Ovary (tissue), 9 donors: Measurements from ENCODE around the gene TEDDM1. TPM values are rescaled to one million over a fixed set of nuclear protein-coding genes. Genes with fewer than 3 reads are reported as not detected.

Source experiments
- DNase-seq, 5 donors: peaks; one replicate each; pipeline ENCODE4 v3.0.0-alpha.2; 2019 to 2020
- H3K27ac ChIP-seq, 2 donors: fragments of 200-600 bp; one replicate each; pipeline versions ENCODE4 v1.5.1 to v1.8.0; 2019 to 2022
- H3K27me3 ChIP-seq: fragments of 200-600 bp; one replicate; pipeline ENCODE4 v1.8.0; 2022
- H3K36me3 ChIP-seq: fragments of 200-600 bp; sonication (generic); one replicate; pipeline ENCODE4 v1.5.1; 2019
- H3K4me1 ChIP-seq: one replicate; pipeline ENCODE4 v1.8.1; 2013; ENCODE audit warnings: mild to moderate bottlenecking, moderate library complexity; ENCODE audit not compliant: insufficient read depth
- H3K4me3 ChIP-seq: fragments of 200-600 bp; sonication (generic); one replicate; pipeline ENCODE4 v1.5.1; 2017
- H3K9me3 ChIP-seq, 2 donors: fragments of 200-600 bp in 1 of 2; sonication (generic) in 1 of 2; one replicate each; pipeline versions ENCODE4 v1.5.1 to v1.8.1; 2013 to 2019; ENCODE audit warnings: mild to moderate bottlenecking in 1 of 2, moderate library complexity in 1 of 2
- CTCF ChIP-seq, 3 donors: fragments of 450-650 bp in 2 of 3; fragments of 200-600 bp in 1 of 3; IDR thresholded peaks; one replicate each; pipeline versions ENCODE4 v1.5.1 to v1.8.0; 2016 to 2022; ENCODE audit warnings: antibody characterized with exemption in 3 of 3, mild to moderate bottlenecking in 1 of 3
- EP300 ChIP-seq: sonication (generic); formaldehyde crosslinking; IDR thresholded peaks from one replicate; pipeline ENCODE4 v1.6.1; 2017; ENCODE audit warnings: antibody characterized with exemption
- POLR2A ChIP-seq: fragments of 450-650 bp; IDR thresholded peaks from one replicate; pipeline ENCODE4 v1.6.1; 2017; ENCODE audit warnings: antibody characterized with exemption, mild to moderate bottlenecking, moderate library complexity
- WGBS, 3 donors: extraction: QIAGEN DNeasy Blood & Tissue Kit in 1 of 3; methylation state at CpG; one replicate each; pipeline versions ENCODE4 v1.1.5 to v1.1.7; 2013 to 2017; 5-methylcytosine and 5-hydroxymethylcytosine counted together
- intact Hi-C, 4 donors: fragments of 100-400 bp; cut with DNase I; formaldehyde crosslinking; loops; one replicate each; pipeline versions ENCODE4 v1.11.0 to v1.15.1; 2022 to 2023
- polyA plus RNA-seq, 2 donors: library from polyadenylated mRNA; stranded (reverse); fragments of 200-250 nt in 1 of 2; fragments of 350-450 nt in 1 of 2; fragmentation: Illumina TruSeq in 1 of 2; extraction: RNeasy Lipid Tissue Mini Kit (QIAGEN cat#74804) in 1 of 2; gene quantifications; one replicate each; pipeline ENCODE4 v1.2.3, GENCODE V29; 2013 to 2014
- total RNA-seq, 7 donors: library from RNA; depleted of rRNA in 2 of 7; stranded (reverse); fragments of >200 nt in 2 of 7; fragmentation: NEBNext Ultra II Directional in 3 of 7; extraction: Animal tissue kit (Norgen Biotek cat#: 25700) in 3 of 7; gene quantifications; one replicate each; pipeline versions ENCODE4 v1.1.0 to v1.2.4, GENCODE V29; 2016 to 2023
- donor health status: DM: no; HTN: no; CAD: no; lungs with moderate emphysema.
- donor health status: DM: no; HTN: no; CAD: no.
- donor health status: Bipolar disorder and iron deficiency.
- donor health status: DM: yes; HTN: yes; CAD: no.
- donor health status: DM: no; HTN: no; CAD: no.
- donor health status: DM: yes; HTN: yes; CAD: no.

The TEDDM1 gene
- total and polyA plus RNA-seq, 9 donors = 0.58 TPM; not detected in 8

- Histone ChIP-seq H3K27ac (no peak overlapping the region), H3K9me3 (no peaks in the 10 kb centered on the region), H3K4me1 (no peaks in the 10 kb centered on the region), H3K36me3 (no peaks in the 10 kb centered on the region), H3K27me3 (no peaks in the 10 kb centered on the region), H3K4me3 (no peak overlapping the region)
- WGBS, 3 donors = 58 to 65% (median 59%) methylated on average over 4 of the region's 4 CpGs
- intact Hi-C loops = no loop called here
- no peak for TF ChIP-seq EP300
- TF ChIP-seq CTCF (IDR thresholded peaks at IDR 0.05) = no peak
- no peak for TF ChIP-seq POLR2A
- no peak for DNase-seq
Measured at GRCh38 chr1:182410138-182410537, 9.7 kb upstream of the TEDDM1 start.

GRCh38 chr1:182408435-182409075 is 8.1 kb upstream of the TEDDM1 start:
- H3K4me1 ChIP-seq = no peaks in the 10 kb centered on the region
- no peak overlapping the region for H3K27ac ChIP-seq
- H3K4me3 ChIP-seq = no peak overlapping the region
- TF ChIP-seq CTCF (IDR thresholded peaks at IDR 0.05) (no peak), EP300 (no peak), POLR2A (no peak)
- intact Hi-C loops = loop anchor here in 1 of 4 donors (10.0 kb wide), 1 partner anchor 176 kb away; the partner anchor contains the start of gene RNASEL
- no peaks in the 10 kb centered on the region for H3K9me3 ChIP-seq
- H3K27me3 ChIP-seq = no peaks in the 10 kb centered on the region
- 63 to 66% (median 64%) methylated on average over 3 of the region's 3 CpGs for WGBS, 3 donors
- no peak for DNase-seq
- no peaks in the 10 kb centered on the region for H3K36me3 ChIP-seq

GRCh38 chr1:182407724-182408123 is 7.3 kb upstream of the TEDDM1 start:
- no peaks in the 10 kb centered on the region for H3K36me3 ChIP-seq
- no peak for TF ChIP-seq EP300
- TF ChIP-seq CTCF (IDR thresholded peaks at IDR 0.05) = no peak
- no peak for TF ChIP-seq POLR2A
- intact Hi-C loops = loop anchor here in 1 of 4 donors (10.0 kb wide), 1 partner anchor 177 kb away; the partner anchor contains the start of gene RNASEL
- WGBS, 3 donors = 22 to 31% (median 27%) methylated on average over 3 of the region's 3 CpGs
- H3K9me3 ChIP-seq = no peaks in the 10 kb centered on the region
- DNase-seq = no peak
- H3K27ac ChIP-seq = no peak overlapping the region
- H3K4me1 ChIP-seq = no peaks in the 10 kb centered on the region
- no peaks in the 10 kb centered on the region for H3K27me3 ChIP-seq
- no peak overlapping the region for H3K4me3 ChIP-seq

- Histone ChIP-seq H3K36me3 (no peaks in the 10 kb centered on the region), H3K9me3 (no peaks in the 10 kb centered on the region), H3K27me3 (no peaks in the 10 kb centered on the region), H3K27ac (no peak overlapping the region), H3K4me1 (no peaks in the 10 kb centered on the region), H3K4me3 (no peak overlapping the region)
- 73 to 88% (median 84%) methylated on average over 1 of the region's 1 CpG for WGBS, 3 donors
- TF ChIP-seq EP300 = no peak
- TF ChIP-seq POLR2A = no peak
- no peak for TF ChIP-seq CTCF (IDR thresholded peaks at IDR 0.05)
- DNase-seq = no peak
- intact Hi-C loops = loop anchor here in 1 of 4 donors (10.0 kb wide), 1 partner anchor 179 kb away; the partner anchor contains the start of gene RNASEL
Measured at GRCh38 chr1:182406012-182406411, 5.5 kb upstream of the TEDDM1 start.
